IPS-15b (cell line): ENCODE measurements around the gene GPRIN2.
"Not testable (repeated sequence)": the region's sequence is repeated elsewhere in the genome, so short reads cannot be mapped to it uniquely, and the experiment has no call there.

Experiments
- H3K27me3 ChIP-seq: one replicate; pipeline ENCODE4 v1.6.1; 2013; ENCODE audit warnings: low read length; ENCODE audit not compliant: control insufficient read depth, insufficient read depth
- H3K36me3 ChIP-seq: one replicate; pipeline ENCODE4 v1.6.1; 2013; ENCODE audit warnings: low read length; ENCODE audit not compliant: control insufficient read depth, insufficient read depth
- H3K4me1 ChIP-seq: one replicate; pipeline ENCODE4 v1.6.1; 2013; ENCODE audit warnings: mild to moderate bottlenecking, low read length; ENCODE audit not compliant: control insufficient read depth, insufficient read depth
- H3K4me3 ChIP-seq: one replicate; pipeline ENCODE4 v1.5.1; 2013; ENCODE audit warnings: low read depth, low read length
- H3K9ac ChIP-seq: one replicate; pipeline ENCODE4 v1.6.1; 2013; ENCODE audit warnings: low read depth, mild to moderate bottlenecking, low read length
- H3K9me3 ChIP-seq: one replicate; pipeline ENCODE4 v1.6.1; 2013; ENCODE audit warnings: mild to moderate bottlenecking, low read length; ENCODE audit not compliant: control insufficient read depth, insufficient read depth

Gene GPRIN2

DNA sequence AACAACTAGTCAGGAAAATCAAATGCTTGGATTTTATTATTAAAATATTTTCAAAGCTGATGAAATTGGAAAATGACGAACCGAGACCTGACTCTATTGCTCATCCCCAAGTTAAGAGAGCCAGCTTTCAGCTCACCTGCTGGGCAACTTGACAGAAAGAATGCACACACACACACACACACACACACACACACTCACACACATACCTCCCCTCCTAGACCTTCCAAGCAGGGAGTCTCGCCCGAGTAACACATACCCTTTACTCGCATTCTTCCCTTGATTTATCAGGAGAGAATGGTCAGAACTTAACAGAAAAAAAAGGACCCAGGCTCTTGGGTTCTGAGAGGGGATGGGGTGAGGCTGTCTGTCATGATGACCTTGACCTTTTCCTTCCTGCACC is 19.1 kb downstream of the GPRIN2 start:
- peaks cover 14% of the 10 kb centered on the region for H3K4me1 ChIP-seq
- no peak overlapping the region for H3K9ac ChIP-seq
- H3K36me3 ChIP-seq: no peaks in the 10 kb centered on the region
- H3K9me3 ChIP-seq: no peaks in the 10 kb centered on the region
- H3K27me3 ChIP-seq: peaks cover 16% of the 10 kb centered on the region
- H3K4me3 ChIP-seq: no peak overlapping the region

DNA sequence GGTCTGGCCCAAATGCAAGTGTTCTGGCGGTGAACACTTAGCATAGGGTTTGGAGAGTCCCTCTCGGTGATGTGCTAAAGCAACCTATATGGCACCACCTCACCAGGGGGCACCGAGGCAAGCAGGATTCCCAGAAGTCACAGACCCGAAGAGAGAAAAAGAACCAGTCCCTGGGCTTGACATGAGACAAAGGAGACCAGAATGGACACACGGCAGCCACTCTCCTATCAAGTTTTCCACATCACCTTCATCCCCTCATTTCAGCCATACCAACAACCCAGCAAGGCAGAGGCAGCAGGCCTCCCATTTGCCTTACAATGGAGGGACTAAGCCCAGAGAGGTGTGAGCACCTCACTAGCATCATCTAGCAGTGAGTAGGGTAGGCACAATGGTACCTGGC is 19.7 kb downstream of the GPRIN2 start:
- Histone ChIP-seq H3K9ac (no peak overlapping the region), H3K27me3 (peaks cover 16% of the 10 kb centered on the region), H3K4me3 (no peak overlapping the region), H3K4me1 (peaks cover 10% of the 10 kb centered on the region), H3K9me3 (no peaks in the 10 kb centered on the region), H3K36me3 (no peaks in the 10 kb centered on the region)

GRCh38 chr10:46536171-46536570 is 20.3 kb downstream of the GPRIN2 start:
- no peak overlapping the region for H3K9ac ChIP-seq
- peaks cover 16% of the 10 kb centered on the region for H3K27me3 ChIP-seq
- H3K4me3 ChIP-seq: no peak overlapping the region
- H3K9me3 ChIP-seq: no peaks in the 10 kb centered on the region
- H3K36me3 ChIP-seq: no peaks in the 10 kb centered on the region
- peaks cover 8% of the 10 kb centered on the region for H3K4me1 ChIP-seq

GRCh38 chr10:46534828-46535524 is 21.5 kb downstream of the GPRIN2 start:
- H3K9me3 ChIP-seq: no peaks in the 10 kb centered on the region
- peaks cover 5% of the 10 kb centered on the region for H3K27me3 ChIP-seq
- H3K9ac ChIP-seq: no peak overlapping the region
- H3K4me1 ChIP-seq: peaks cover 4% of the 10 kb centered on the region
- H3K4me3 ChIP-seq: no peak overlapping the region
- H3K36me3 ChIP-seq: no peaks in the 10 kb centered on the region

DNA sequence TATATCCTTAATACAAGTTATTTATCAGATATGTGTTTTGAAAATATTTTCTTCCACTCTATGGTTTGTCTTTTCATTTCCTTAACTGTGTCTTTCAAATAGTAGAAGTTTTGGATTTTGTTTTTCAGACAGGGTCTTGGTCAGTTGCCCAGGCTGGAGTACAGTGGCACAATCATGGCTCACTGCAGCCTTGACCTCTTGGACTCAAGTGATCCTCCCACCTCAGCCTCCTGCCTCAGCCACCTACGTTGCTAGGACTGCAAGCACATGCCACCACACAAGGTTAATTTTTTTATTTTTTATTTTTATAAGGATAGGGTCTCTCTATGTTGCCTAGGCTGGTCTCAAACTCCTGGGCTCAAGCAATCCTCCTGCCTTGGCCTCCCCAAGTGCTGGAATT is 24.2 kb downstream of the GPRIN2 start:
- H3K4me1 ChIP-seq, H3K9ac ChIP-seq, H3K27me3 ChIP-seq, H3K36me3 ChIP-seq, H3K9me3 ChIP-seq, H3K4me3 ChIP-seq: not testable (repeated sequence)

DNA sequence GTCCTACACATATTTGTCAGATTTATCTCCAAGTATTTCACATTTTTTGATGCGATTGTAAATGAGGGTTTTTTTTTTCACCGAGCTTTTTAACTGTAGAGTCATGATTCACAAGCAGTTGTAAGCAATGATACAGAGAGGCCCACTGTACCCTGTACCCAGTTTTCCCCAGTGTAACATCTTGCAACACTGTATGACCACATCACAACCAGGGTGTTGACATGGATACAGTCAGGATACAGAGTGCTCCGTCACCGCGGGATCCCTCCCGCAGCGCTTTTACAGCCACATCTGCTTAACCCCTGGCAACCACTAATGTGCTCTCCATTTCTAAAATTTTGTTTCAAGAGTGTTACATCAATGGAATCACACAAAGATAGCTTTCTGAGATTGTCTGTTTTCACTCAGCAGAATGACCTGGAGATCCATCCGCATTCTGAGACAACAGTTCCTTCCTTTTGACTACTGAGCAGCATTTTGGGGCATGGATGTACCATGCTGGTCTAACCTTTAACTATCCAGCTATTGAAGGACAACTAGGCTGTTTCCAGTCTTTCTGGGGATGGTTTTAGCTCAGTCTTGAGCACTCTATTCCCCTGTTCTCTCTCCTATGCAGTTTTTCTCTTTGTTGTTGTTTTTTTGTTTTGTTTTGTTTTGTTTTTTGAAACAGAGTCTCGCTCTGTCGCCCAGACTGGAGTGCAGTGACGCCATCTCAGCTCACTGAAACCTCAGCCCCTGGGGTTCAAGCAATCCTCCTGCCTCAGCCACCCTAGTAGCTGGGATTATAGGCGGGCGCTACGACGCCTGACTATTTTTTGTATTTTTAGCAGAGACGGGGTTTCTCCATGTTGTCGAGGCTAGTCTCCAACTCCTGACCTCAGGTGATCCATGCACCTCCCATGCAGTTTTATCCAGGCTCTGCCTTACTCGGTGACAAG is 25.9 kb downstream of the GPRIN2 start:
- Histone ChIP-seq H3K4me3 (no peak overlapping the region), H3K36me3 (no peaks in the 10 kb centered on the region), H3K9ac (no peak overlapping the region), H3K4me1 (no peaks in the 10 kb centered on the region), H3K9me3 (no peaks in the 10 kb centered on the region), H3K27me3 (no peaks in the 10 kb centered on the region)

DNA sequence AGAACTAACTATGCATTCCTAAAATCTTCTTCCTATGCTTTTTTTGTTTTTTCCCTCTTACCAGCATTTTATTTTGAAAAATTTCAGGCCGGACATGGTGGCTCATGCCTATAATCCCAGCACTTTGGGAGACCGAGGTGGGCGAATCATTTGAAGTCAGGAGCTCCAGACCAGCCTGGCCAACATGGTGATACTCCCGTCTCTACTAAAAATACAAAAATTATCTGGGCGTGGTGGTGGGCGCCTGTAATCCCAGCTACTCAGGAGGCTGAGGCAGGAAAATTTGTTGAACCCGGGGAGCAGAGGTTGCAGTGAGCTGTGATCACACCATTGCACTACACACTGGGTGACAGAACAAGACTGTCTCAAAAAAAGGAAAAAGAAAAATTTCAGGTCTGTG is 26.7 kb downstream of the GPRIN2 start:
- H3K4me3 ChIP-seq, H3K27me3 ChIP-seq, H3K4me1 ChIP-seq, H3K36me3 ChIP-seq, H3K9me3 ChIP-seq, H3K9ac ChIP-seq: not testable (repeated sequence)

- Histone ChIP-seq H3K36me3 (no peaks in the 10 kb centered on the region), H3K27me3 (no peaks in the 10 kb centered on the region), H3K4me1 (no peaks in the 10 kb centered on the region), H3K9me3 (no peaks in the 10 kb centered on the region), H3K9ac (no peak overlapping the region), H3K4me3 (no peak overlapping the region)
Measured at GRCh38 chr10:46528675-46529615, 27.5 kb downstream of the GPRIN2 start.

DNA sequence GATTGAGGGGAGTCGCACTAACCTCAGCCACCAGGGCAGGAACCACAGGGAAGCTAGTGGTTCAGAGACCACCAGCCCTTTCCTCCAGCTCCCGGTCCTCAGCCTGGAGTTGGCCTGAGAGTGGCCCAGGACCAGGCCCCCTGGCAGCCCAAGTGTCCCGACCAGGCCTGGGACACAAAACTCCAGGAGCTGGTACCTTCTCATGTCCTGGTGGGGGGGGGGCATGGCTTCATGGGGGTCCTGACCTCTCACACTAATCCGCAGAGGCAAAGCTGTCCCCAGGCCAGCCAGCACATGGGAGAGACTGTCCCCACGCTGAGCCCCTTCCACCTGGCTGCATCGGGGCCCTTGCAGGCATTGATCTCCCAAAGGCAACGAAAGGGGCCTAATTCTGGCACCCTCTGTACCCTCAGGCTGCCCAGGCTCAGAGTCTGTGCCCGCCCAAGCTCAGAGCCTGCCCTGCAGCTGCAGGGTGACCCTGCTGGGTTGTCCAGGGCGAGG is 28.2 kb downstream of the GPRIN2 start:
- no peaks in the 10 kb centered on the region for H3K27me3 ChIP-seq
- no peaks in the 10 kb centered on the region for H3K9me3 ChIP-seq
- H3K4me1 ChIP-seq: peaks cover 3% of the 10 kb centered on the region
- H3K9ac ChIP-seq: no peak overlapping the region
- no peaks in the 10 kb centered on the region for H3K36me3 ChIP-seq
- no peak overlapping the region for H3K4me3 ChIP-seq

DNA sequence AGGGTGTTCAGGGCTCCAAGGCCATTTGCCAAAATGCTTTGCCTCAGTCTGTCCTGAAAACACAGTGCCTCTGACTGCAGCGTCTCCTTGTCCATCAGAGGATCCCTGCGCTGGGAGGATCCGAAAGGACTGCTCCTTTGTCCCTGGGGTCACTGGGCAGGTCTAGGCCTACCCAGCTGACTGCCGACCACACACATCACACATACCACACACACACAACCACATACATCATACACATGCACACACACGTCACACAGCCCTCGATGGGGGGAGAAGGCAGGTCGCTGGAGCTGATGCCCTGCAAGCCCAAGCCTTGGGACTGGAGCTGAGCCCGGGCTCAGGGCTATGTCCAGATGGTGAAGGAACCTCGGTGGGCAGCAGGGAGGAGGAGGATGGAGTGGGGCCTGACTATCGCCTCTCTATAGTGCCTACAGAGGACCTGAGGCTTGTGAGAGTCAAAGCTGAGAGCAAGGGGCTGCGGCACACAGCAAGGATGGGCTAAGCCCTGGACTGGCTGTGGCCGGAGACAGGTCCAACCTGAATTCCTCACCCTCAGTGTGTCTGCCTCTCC is 29.1 kb downstream of the GPRIN2 start:
- Histone ChIP-seq H3K4me1 (peaks cover 3% of the 10 kb centered on the region), H3K27me3 (no peaks in the 10 kb centered on the region), H3K4me3 (no peak overlapping the region), H3K9me3 (no peaks in the 10 kb centered on the region), H3K36me3 (no peaks in the 10 kb centered on the region), H3K9ac (no peak overlapping the region)

DNA sequence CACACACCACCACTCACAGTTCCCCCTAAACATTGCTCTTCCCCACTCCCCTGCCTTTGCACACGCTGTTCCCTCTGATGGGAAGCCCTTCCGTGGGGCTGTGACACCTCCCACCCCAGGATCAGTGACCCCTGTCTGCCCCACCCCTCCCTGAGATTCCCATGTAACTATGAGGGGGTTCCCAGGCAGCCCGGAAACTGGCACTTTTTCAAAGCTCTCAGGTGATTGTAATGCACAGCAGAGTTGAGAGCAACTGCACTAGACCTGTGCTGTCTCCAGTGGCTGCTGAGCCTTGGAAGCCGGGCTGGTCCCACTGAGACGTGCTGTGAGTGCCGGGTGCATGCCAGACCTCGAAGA is 29.8 kb downstream of the GPRIN2 start:
- no peak overlapping the region for H3K4me3 ChIP-seq
- H3K9ac ChIP-seq: no peak overlapping the region
- H3K27me3 ChIP-seq: no peaks in the 10 kb centered on the region
- H3K36me3 ChIP-seq: no peaks in the 10 kb centered on the region
- H3K4me1 ChIP-seq: peaks cover 3% of the 10 kb centered on the region
- H3K9me3 ChIP-seq: no peaks in the 10 kb centered on the region
